Measurements from ENCODE around the gene ATP11A.

The ATP11A gene

DNA sequence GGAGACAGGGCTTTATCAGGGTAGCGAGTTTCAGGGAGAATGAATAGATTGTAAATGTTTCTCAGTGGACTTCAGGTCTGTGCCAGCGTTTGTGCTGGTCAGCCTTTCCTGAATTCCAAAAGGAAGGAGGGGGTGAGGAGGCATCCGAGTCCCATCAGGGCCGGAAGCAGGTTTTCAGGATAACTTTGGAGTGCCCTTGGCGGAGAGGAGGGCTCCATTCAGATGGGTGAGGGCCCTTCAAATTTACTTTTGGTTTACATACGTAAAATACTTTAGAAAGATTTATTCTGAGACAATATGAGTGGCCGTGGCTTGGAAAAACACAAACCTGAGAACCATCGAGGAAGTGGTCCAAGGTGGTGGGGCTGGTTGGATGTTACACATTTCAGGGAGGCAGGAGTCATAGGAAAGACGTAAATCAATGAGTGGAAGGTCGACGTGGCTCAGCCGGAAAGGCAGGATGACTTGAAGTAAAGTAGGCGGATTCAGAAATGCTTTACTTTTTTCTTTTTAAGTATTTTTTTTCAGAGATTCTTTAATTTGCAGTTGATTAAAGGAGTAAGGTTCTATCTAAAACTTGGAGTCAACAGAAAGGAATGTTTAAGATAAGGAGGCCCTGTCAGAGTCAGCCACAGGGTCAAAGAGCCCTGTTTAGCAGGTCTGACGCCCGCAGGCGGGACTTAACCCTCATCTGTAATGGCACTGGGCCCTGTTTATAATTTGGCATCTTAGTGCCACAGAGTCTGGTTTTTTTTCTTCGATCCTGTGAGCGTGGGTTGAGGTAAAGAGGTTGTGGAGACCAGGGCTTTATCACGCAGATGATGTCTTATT, 32.8 kb downstream of the ATP11A start:
- Histone ChIP-seq H3K9ac (ENCODE audit: low read depth, low read length) (no peak overlapping the region), H3K27ac (ENCODE audit: low read length) (no peak overlapping the region), H3K4me3 (ENCODE audit: low read length) (no peak overlapping the region)

GRCh38 chr13:112723771-112724170, 33.9 kb downstream of the ATP11A start:
- Histone ChIP-seq H3K27ac (ENCODE audit: low read length) (no peak overlapping the region), H3K4me1 (ENCODE audit: insufficient read depth, low read length) (peaks cover 24% of the 10 kb centered on the region), H3K9me3 (ENCODE audit: insufficient read depth, low read depth, low read length) (no peaks in the 10 kb centered on the region), H3K4me3 (ENCODE audit: low read length) (no peak overlapping the region), H3K9ac (ENCODE audit: low read depth, low read length) (no peak overlapping the region), H3K27me3 (ENCODE audit: insufficient read depth, low read length) (no peaks in the 10 kb centered on the region), H3K36me3 (ENCODE audit: insufficient read depth, low read depth, low read length) (no peaks in the 10 kb centered on the region)

More for the DNA sequence above, 32.8 kb downstream of the ATP11A start:
- Histone ChIP-seq H3K27me3 (ENCODE audit: insufficient read depth, low read length) (no peaks in the 10 kb centered on the region), H3K4me1 (ENCODE audit: insufficient read depth, low read length) (peaks cover 26% of the 10 kb centered on the region), H3K36me3 (ENCODE audit: insufficient read depth, low read depth, low read length) (no peaks in the 10 kb centered on the region), H3K9me3 (ENCODE audit: insufficient read depth, low read depth, low read length) (no peaks in the 10 kb centered on the region)

DNA sequence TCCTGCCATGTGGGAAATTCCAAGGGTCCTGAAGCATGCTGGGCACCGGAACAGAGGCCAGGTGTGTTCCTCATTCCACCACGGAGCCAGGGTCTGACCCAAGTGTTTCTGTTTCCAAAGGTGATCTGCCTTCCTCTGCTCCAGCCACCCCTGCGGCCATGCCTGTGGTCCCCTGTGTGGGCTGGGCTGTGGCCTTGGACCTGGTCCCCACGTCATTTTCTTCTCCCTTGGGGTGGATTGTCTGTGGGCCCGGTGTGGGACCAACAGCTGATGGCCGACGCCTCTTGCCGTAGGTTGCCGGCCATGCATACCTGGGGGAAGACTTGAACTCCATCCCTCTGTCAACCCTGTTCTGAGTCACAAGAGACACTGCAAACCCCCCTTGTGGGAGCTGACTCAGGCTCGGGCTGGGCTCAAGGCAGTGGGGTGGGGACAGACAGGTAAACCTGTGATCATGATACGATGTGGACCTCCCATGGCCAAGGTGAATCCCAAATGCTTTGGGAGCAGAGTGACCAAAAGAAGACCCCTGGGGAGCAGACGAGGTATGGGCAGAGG, 35.0 kb downstream of the ATP11A start:
- Histone ChIP-seq H3K4me3 (ENCODE audit: low read length) (no peak overlapping the region), H3K27me3 (ENCODE audit: insufficient read depth, low read length) (no peaks in the 10 kb centered on the region), H3K4me1 (ENCODE audit: insufficient read depth, low read length) (peaks cover 22% of the 10 kb centered on the region; the same call in 1 of the 2 replicates), H3K9me3 (ENCODE audit: insufficient read depth, low read depth, low read length) (no peaks in the 10 kb centered on the region), H3K27ac (ENCODE audit: low read length) (peak overlapping the region; percentile 51), H3K9ac (ENCODE audit: low read depth, low read length) (no peak overlapping the region), H3K36me3 (ENCODE audit: insufficient read depth, low read depth, low read length) (no peaks in the 10 kb centered on the region)

DNA sequence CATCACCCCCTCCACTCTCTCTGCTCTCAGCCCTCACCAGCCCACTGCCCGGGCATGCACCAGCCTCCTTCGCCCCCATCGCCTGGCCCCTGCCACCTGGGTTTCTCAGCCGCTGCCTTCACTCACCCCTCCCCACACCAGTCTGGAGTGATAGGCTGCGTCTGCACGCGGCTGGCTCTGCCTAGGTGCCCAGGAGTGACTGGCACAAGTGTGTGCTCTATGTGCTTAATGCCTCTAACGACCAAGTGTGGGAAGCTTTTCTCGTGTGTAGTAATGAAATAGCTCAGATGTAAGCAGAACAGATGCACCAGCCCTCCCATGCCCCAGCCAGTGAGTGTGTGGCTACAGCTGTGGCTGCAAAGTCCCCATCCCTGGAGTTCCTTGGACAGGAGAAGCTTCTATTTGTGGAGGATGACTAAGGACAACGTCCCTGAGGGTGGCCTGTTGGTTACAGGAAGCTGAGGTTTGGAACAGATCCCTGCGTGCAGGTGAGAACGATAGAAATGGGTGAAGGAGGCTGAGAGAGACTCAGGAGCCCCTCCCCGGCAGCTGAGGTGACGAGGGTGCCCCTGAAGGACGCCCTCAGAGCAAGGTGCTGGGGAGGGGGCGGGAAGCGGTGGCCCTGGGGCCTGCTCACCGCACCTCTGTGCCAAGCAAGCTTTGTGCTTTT, 35.6 kb downstream of the ATP11A start:
- H3K27ac ChIP-seq (ENCODE audit: low read length), result peak overlapping the region; percentile 12
- H3K9ac ChIP-seq (ENCODE audit: low read depth, low read length), result no peak overlapping the region; the same call in 1 of the 2 replicates
- no peaks in the 10 kb centered on the region for H3K9me3 ChIP-seq (ENCODE audit: insufficient read depth, low read depth, low read length)
- H3K4me3 ChIP-seq (ENCODE audit: low read length), result no peak overlapping the region
- no peaks in the 10 kb centered on the region for H3K27me3 ChIP-seq (ENCODE audit: insufficient read depth, low read length)
- no peaks in the 10 kb centered on the region for H3K36me3 ChIP-seq (ENCODE audit: insufficient read depth, low read depth, low read length)
- H3K4me1 ChIP-seq (ENCODE audit: insufficient read depth, low read length), result peaks cover 22% of the 10 kb centered on the region; the same call in 1 of the 2 replicates

- Histone ChIP-seq H3K27ac (ENCODE audit: low read length) (no peak overlapping the region), H3K27me3 (ENCODE audit: insufficient read depth, low read length) (no peaks in the 10 kb centered on the region), H3K4me1 (ENCODE audit: insufficient read depth, low read length) (peaks cover 22% of the 10 kb centered on the region; the same call in 1 of the 2 replicates), H3K4me3 (ENCODE audit: low read length) (no peak overlapping the region), H3K36me3 (ENCODE audit: insufficient read depth, low read depth, low read length) (no peaks in the 10 kb centered on the region), H3K9me3 (ENCODE audit: insufficient read depth, low read depth, low read length) (no peaks in the 10 kb centered on the region), H3K9ac (ENCODE audit: low read depth, low read length) (peak overlapping the region; percentile 41; the same call in 1 of the 2 replicates)
These were observed 36.4 kb downstream of the ATP11A start for GRCh38 chr13:112726016-112726767.

- Histone ChIP-seq H3K4me3 (ENCODE audit: low read length) (no peak overlapping the region), H3K9ac (ENCODE audit: low read depth, low read length) (no peak overlapping the region), H3K36me3 (ENCODE audit: insufficient read depth, low read depth, low read length) (no peaks in the 10 kb centered on the region), H3K4me1 (ENCODE audit: insufficient read depth, low read length) (peaks cover 27% of the 10 kb centered on the region; the same call in 1 of the 2 replicates), H3K9me3 (ENCODE audit: insufficient read depth, low read depth, low read length) (no peaks in the 10 kb centered on the region), H3K27me3 (ENCODE audit: insufficient read depth, low read length) (no peaks in the 10 kb centered on the region), H3K27ac (ENCODE audit: low read length) (no peak overlapping the region)
These were observed 37.7 kb downstream of the ATP11A start for GRCh38 chr13:112727581-112727980.

GRCh38 chr13:112728375-112729126, 38.7 kb downstream of the ATP11A start:
- Histone ChIP-seq H3K9ac (ENCODE audit: low read depth, low read length) (no peak overlapping the region), H3K4me3 (ENCODE audit: low read length) (no peak overlapping the region), H3K27ac (ENCODE audit: low read length) (no peak overlapping the region), H3K9me3 (ENCODE audit: insufficient read depth, low read depth, low read length) (no peaks in the 10 kb centered on the region), H3K4me1 (ENCODE audit: insufficient read depth, low read length) (peaks cover 33% of the 10 kb centered on the region), H3K36me3 (ENCODE audit: insufficient read depth, low read depth, low read length) (no peaks in the 10 kb centered on the region), H3K27me3 (ENCODE audit: insufficient read depth, low read length) (no peaks in the 10 kb centered on the region)

DNA sequence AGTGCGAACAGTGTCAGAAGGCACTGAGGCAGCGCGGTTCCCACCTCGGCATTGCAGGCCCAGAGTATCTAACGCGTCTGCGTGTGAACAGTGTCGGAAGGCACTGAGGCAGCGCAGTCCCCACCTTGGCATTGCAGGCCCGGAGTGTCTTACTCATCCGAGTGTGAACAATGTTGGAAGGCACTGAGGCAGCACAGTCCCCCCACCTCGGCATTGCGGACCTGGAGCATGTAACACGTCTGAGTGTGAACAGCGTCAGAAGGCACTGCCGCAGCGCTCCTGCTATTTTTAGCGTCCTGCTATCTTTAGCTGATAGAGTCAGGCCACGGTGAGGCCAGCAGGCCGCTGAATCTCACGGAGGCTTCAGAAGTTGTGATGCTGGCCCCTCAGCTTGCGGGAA, 39.6 kb downstream of the ATP11A start:
- H3K4me3 ChIP-seq (ENCODE audit: low read length), result no peak overlapping the region
- H3K4me1 ChIP-seq (ENCODE audit: insufficient read depth, low read length), result peaks cover 39% of the 10 kb centered on the region
- H3K27ac ChIP-seq (ENCODE audit: low read length), result no peak overlapping the region
- H3K36me3 ChIP-seq (ENCODE audit: insufficient read depth, low read depth, low read length), result no peaks in the 10 kb centered on the region
- no peaks in the 10 kb centered on the region for H3K27me3 ChIP-seq (ENCODE audit: insufficient read depth, low read length)
- peak overlapping the region; percentile 26; the same call in 1 of the 2 replicates for H3K9ac ChIP-seq (ENCODE audit: low read depth, low read length)
- no peaks in the 10 kb centered on the region for H3K9me3 ChIP-seq (ENCODE audit: insufficient read depth, low read depth, low read length)

DNA sequence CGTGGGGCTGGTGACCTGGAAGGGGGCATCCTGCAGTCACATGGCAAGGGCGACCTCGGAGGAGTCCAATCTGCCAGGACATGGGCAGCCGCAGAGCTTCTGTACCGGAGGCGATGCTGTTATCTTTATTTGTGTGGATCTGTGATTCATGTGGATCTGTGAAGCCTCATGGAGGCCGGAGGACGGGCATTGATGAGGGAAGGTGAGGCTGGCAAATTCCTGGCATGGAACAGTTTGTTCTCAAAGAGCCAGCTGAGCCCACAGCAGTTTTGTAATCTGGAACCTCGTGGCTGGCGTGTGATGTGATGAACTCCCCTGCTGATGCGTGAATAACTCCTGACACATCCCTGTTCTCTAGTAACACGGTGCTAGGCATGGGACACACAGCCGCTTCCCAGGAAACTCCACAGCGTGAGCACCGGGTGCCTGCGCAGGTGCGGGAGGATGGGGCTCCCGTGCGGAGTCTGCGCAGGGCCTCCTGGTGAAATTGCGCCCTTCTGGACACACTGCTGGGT, 40.4 kb downstream of the ATP11A start:
- H3K27ac ChIP-seq (ENCODE audit: low read length), result no peak overlapping the region
- no peak overlapping the region for H3K4me3 ChIP-seq (ENCODE audit: low read length)
- H3K36me3 ChIP-seq (ENCODE audit: insufficient read depth, low read depth, low read length), result no peaks in the 10 kb centered on the region
- H3K27me3 ChIP-seq (ENCODE audit: insufficient read depth, low read length), result no peaks in the 10 kb centered on the region
- H3K9ac ChIP-seq (ENCODE audit: low read depth, low read length), result no peak overlapping the region
- H3K9me3 ChIP-seq (ENCODE audit: insufficient read depth, low read depth, low read length), result no peaks in the 10 kb centered on the region
- peaks cover 47% of the 10 kb centered on the region for H3K4me1 ChIP-seq (ENCODE audit: insufficient read depth, low read length)

GRCh38 chr13:112731667-112732616, 42.1 kb downstream of the ATP11A start:
- Histone ChIP-seq H3K4me3 (ENCODE audit: low read length) (no peak overlapping the region), H3K27me3 (ENCODE audit: insufficient read depth, low read length) (no peaks in the 10 kb centered on the region), H3K27ac (ENCODE audit: low read length) (peak overlapping the region; percentile 34), H3K9ac (ENCODE audit: low read depth, low read length) (no peak overlapping the region; the same call in 1 of the 2 replicates), H3K36me3 (ENCODE audit: insufficient read depth, low read depth, low read length) (no peaks in the 10 kb centered on the region), H3K4me1 (ENCODE audit: insufficient read depth, low read length) (peaks cover 52% of the 10 kb centered on the region), H3K9me3 (ENCODE audit: insufficient read depth, low read depth, low read length) (no peaks in the 10 kb centered on the region)
